B cell (primary cell): Measurements from ENCODE around the gene CDYL. TPM values are rescaled to one million over a fixed set of nuclear protein-coding genes. Genes with fewer than 3 reads are reported as not detected.

Experiments
- ATAC-seq: fragments of 200-7000 bp; cut with Tn5 transposase; one replicate; pipeline ENCODE4 v1.10.0; 2021; ENCODE audit warnings: low read depth, mild to moderate bottlenecking, moderate number of reproducible peaks, moderate library complexity
- CTCF ChIA-PET: fragments of 350-600 bp; sonication (Branson Sonifier 250); formaldehyde crosslinking; loops from one replicate; lab custom pipeline; 2021; ENCODE audit warnings: antibody characterized with exemption, inconsistent platforms; lab: Charles Lee
- POLR2A ChIA-PET: fragments of 350-600 bp; sonication (Branson Sonifier 250); formaldehyde crosslinking; loops from one replicate; lab custom pipeline; 2021; ENCODE audit warnings: antibody characterized with exemption; lab: Charles Lee
- DNase-seq: peaks from one replicate; pipeline ENCODE4 v3.0.0; 2013
- H2AFZ ChIP-seq: 2 replicates; pipeline ENCODE4 v1.6.1; 2012; ENCODE audit warnings: mild to moderate bottlenecking, low read depth, low read length; ENCODE audit not compliant: insufficient read depth, poor library complexity, severe bottlenecking
- H3K27ac ChIP-seq, 2 donors: 1 replicate in 1 of 2; 2 replicates in 1 of 2; pipeline ENCODE4 v1.5.1; 2012 to 2013; ENCODE audit warnings: low read length in 2 of 2, mild to moderate bottlenecking in 2 of 2, moderate library complexity in 1 of 2
- H3K27me3 ChIP-seq, 4 experiments: fragments of 200-600 bp in 1 of 4; sonication (generic) in 1 of 4; replicated peaks in 1 of 4; 1 replicate in 2 of 4; 2 replicates in 2 of 4; pipeline versions ENCODE4 v1.6.1 to v1.7.0; 2013 to 2016; ENCODE audit warnings: low read length in 3 of 4, mild to moderate bottlenecking in 2 of 4, mixed read lengths in 1 of 4, moderate library complexity in 1 of 4; ENCODE audit not compliant: insufficient read depth in 4 of 4, control insufficient read depth in 3 of 4; ENCODE audit errors: control extremely low read depth in 1 of 4
- H3K36me3 ChIP-seq, 2 experiments: replicated peaks in 1 of 2; 1 replicate in 1 of 2; 2 replicates in 1 of 2; pipeline versions ENCODE4 v1.6.1 to v1.7.1; 2013; ENCODE audit warnings: low read length in 1 of 2; ENCODE audit not compliant: insufficient read depth in 2 of 2, control insufficient read depth in 1 of 2; ENCODE audit errors: control extremely low read depth in 1 of 2, extremely low read depth in 1 of 2
- H3K4me1 ChIP-seq, 2 donors: fragments of 200-600 bp in 1 of 2; sonication (generic) in 1 of 2; 1 replicate in 1 of 2; 2 replicates in 1 of 2; pipeline versions ENCODE4 v1.5.1 to v1.6.1; 2013 to 2017; ENCODE audit warnings: low read length in 2 of 2; ENCODE audit not compliant: control insufficient read depth in 2 of 2, insufficient read depth in 2 of 2
- H3K4me2 ChIP-seq: replicated peaks from 2 replicates; pipeline ENCODE3; 2012; ENCODE audit warnings: mild to moderate bottlenecking, low read depth, low read length; ENCODE audit not compliant: poor library complexity, severe bottlenecking
- H3K4me3 ChIP-seq, 5 experiments: fragments of 200-600 bp in 1 of 5; sonication (generic) in 1 of 5; 1 replicate in 3 of 5; 2 replicates in 2 of 5; pipeline versions ENCODE4 v1.5.1 to v1.7.0; 2011 to 2016; ENCODE audit warnings: low read length in 4 of 5, mild to moderate bottlenecking in 4 of 5, low read depth in 2 of 5, control low read depth in 1 of 5, moderate library complexity in 1 of 5; ENCODE audit not compliant: insufficient read depth in 1 of 5; ENCODE audit errors: control extremely low read depth in 1 of 5, extremely low read depth in 1 of 5
- H3K79me2 ChIP-seq: fragments of 200-600 bp; sonication (generic); one replicate; pipeline ENCODE4 v1.6.0; 2016; ENCODE audit warnings: low read length; ENCODE audit not compliant: control insufficient read depth, insufficient read depth
- H3K9ac ChIP-seq: fragments of 200-600 bp; sonication (generic); 2 replicates; pipeline ENCODE4 v1.6.1; 2017; ENCODE audit warnings: mild to moderate bottlenecking, low read length, moderate library complexity
- H3K9me3 ChIP-seq, 3 donors: one replicate each; pipeline versions ENCODE4 v1.6.1 to v1.7.1; 2013; ENCODE audit warnings: low read length in 2 of 3; ENCODE audit not compliant: control insufficient read depth in 2 of 3, insufficient read depth in 1 of 3; ENCODE audit errors: control extremely low read depth in 1 of 3
- H4K20me1 ChIP-seq: 2 replicates; pipeline ENCODE4 v1.6.0; 2012; ENCODE audit warnings: mild to moderate bottlenecking, low read length; ENCODE audit not compliant: insufficient read depth, control insufficient read depth, poor library complexity, severe bottlenecking
- H3K27ac Mint-ChIP-seq: one replicate; pipeline ENCODE4 v1.8.0; 2021; ENCODE audit warnings: mixed read lengths
- H3K27me3 Mint-ChIP-seq: one replicate; pipeline ENCODE4 v1.8.0; 2021; ENCODE audit warnings: mixed read lengths
- H3K4me1 Mint-ChIP-seq: one replicate; pipeline ENCODE4 v1.8.0; 2021; ENCODE audit warnings: mixed read lengths
- H3K4me3 Mint-ChIP-seq: one replicate; pipeline ENCODE4 v1.8.0; 2021; ENCODE audit warnings: mixed read lengths
- H3K9me3 Mint-ChIP-seq: one replicate; pipeline ENCODE4 v1.8.0; 2022; ENCODE audit warnings: mixed read lengths; ENCODE audit not compliant: insufficient read depth
- EZH2 ChIP-seq: IDR thresholded peaks from 2 replicates; pipeline ENCODE4 v1.6.1; 2012; ENCODE audit warnings: borderline replicate concordance, low read depth, mild to moderate bottlenecking, moderate library complexity, low read length; ENCODE audit not compliant: insufficient read depth, poor library complexity, severe bottlenecking
- WGBS: methylation state at CpG from one replicate; pipeline ENCODE4 v1.1.5; 2013; ENCODE audit warnings: missing lambda C conversion rate; ENCODE audit not compliant: insufficient coverage; 5-methylcytosine and 5-hydroxymethylcytosine counted together
- intact Hi-C: fragments of 100-400 bp; cut with micrococcal nuclease; formaldehyde crosslinking; loops from one replicate; pipeline ENCODE4 v1.10.0; 2022
- polyA plus RNA-seq: library from polyadenylated mRNA; depleted of rRNA; stranded (reverse); fragments of >200 nt; gene quantifications from 2 replicates; pipeline ENCODE4 v1.2.3, GENCODE V29; 2012
- total RNA-seq, 2 donors: library from RNA; stranded (reverse); fragments of 120-200 nt in 1 of 2; gene quantifications; 1 replicate in 1 of 2; 2 replicates in 1 of 2; pipeline versions ENCODE4 v1.2.3 to v1.2.4, GENCODE V29; 2013 to 2022
- TF ChIP-seq, protein P1 (sequence below): fragments of 200-600 bp; IDR thresholded peaks from one replicate; pipeline ENCODE4 v1.8.0; 2022; ENCODE audit warnings: antibody characterized with exemption, mild to moderate bottlenecking

Gene CDYL
- total and polyA plus RNA-seq, 2 donors (not counting 1 experiment from before 2014, with no cell fraction given): 15.6 to 63.0 TPM

DNA sequence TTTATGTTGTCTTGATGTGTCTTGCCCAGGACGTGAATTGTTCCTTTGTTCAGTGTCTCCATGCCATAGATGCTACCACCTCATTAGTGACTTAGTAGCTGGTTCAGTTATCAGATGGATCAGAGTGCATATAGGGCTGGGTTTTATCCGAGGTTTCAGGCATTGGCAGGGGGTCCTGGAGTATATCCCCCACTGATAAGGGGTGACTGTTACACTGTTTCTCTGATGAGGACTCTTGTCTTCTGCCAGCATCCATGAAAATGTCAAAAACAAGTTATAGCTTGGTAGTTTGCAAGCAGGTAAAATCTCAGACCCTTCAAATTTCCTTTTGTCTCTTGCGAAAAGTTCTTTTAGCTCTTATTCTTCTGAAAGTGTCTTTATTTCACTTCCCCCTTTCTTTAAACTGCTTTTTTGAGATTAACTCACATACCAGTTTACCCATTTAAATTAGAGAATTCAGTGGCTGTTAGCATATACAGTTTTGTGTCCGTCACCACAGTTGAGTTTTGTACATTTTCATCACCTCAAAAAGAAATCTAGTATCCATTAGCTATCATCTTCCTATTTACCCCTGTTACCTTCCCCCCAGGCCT is 109.2 kb downstream of the CDYL start:
- DNase-seq: no peak
- no peak for ATAC-seq
- H3K4me3 ChIP-seq: no peak overlapping the region
- Mint-ChIP-seq H3K27ac (peak overlapping the region; percentile 57), H3K9me3 (no peaks in the 10 kb centered on the region), H3K4me3 (peak overlapping the region; percentile 48), H3K27me3 (no peaks in the 10 kb centered on the region), H3K4me1 (peaks cover 88% of the 10 kb centered on the region)
- peaks cover 38 to 61% of the 10 kb centered on the region in 2 donors for H3K4me1 ChIP-seq
- peaks cover 89% of the 10 kb centered on the region for H3K79me2 ChIP-seq
- POLR2A ChIA-PET: no interaction called here
- no peaks in the 10 kb centered on the region for H3K36me3 ChIP-seq
- peaks cover 0 to 2% (median 2%) of the 10 kb centered on the region in 3 donors for H3K9me3 ChIP-seq
- H2AFZ ChIP-seq: no peak overlapping the region
- intact Hi-C loops: loop anchor here (10.0 kb wide), 1 partner anchor 101 kb away; no protein-coding TSS in a partner anchor
- peak overlapping the region; percentile 26 for H3K4me2 ChIP-seq
- no peak for TF ChIP-seq EZH2
- TF ChIP-seq, protein P1, sequence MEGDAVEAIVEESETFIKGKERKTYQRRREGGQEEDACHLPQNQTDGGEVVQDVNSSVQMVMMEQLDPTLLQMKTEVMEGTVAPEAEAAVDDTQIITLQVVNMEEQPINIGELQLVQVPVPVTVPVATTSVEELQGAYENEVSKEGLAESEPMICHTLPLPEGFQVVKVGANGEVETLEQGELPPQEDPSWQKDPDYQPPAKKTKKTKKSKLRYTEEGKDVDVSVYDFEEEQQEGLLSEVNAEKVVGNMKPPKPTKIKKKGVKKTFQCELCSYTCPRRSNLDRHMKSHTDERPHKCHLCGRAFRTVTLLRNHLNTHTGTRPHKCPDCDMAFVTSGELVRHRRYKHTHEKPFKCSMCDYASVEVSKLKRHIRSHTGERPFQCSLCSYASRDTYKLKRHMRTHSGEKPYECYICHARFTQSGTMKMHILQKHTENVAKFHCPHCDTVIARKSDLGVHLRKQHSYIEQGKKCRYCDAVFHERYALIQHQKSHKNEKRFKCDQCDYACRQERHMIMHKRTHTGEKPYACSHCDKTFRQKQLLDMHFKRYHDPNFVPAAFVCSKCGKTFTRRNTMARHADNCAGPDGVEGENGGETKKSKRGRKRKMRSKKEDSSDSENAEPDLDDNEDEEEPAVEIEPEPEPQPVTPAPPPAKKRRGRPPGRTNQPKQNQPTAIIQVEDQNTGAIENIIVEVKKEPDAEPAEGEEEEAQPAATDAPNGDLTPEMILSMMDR: no peak
- peak overlapping the region; percentile 3 for H3K9ac ChIP-seq
- peaks cover 50% of the 10 kb centered on the region for H4K20me1 ChIP-seq
- H3K27ac ChIP-seq: peak overlapping the region; percentile 20 to 58
- CTCF ChIA-PET: interaction anchor here (0.9 kb wide), 1 partner anchor 33 kb away, joined by 3 read pairs; no protein-coding TSS in a partner anchor
- no peaks in the 10 kb centered on the region for H3K27me3 ChIP-seq
- no CpG with 5 or more reads among the region's 4 CpGs for WGBS

DNA sequence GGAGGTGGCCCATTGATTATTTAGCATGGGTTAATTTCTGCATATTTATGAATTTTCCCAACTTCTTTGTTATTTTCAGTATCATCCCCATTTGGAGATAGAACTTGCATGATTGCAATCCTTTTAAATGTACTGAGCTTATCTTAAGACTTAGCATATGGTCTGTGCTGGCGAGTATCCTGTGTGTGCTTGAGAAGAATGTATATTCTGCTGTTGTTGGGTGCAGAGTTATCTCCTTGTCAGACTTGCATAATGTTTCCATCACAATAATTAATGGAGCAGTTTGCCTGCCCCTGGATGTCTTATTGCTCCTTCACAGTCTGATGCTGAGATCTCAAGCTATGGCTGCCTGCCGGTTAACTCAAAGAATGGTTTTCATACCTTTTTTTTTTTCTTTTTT is 112.6 kb downstream of the CDYL start:
- Mint-ChIP-seq H3K27me3 (no peaks in the 10 kb centered on the region), H3K9me3 (no peaks in the 10 kb centered on the region), H3K27ac (no peak overlapping the region), H3K4me1 (peaks cover 59% of the 10 kb centered on the region), H3K4me3 (no peak overlapping the region)
- no peak overlapping the region for H3K4me2 ChIP-seq
- no peak overlapping the region for H2AFZ ChIP-seq
- peaks cover 81% of the 10 kb centered on the region for H3K79me2 ChIP-seq
- H3K36me3 ChIP-seq: peaks cover 2 to 20% of the 10 kb centered on the region in 2 experiments
- no peak overlapping the region for H3K9ac ChIP-seq
- H3K9me3 ChIP-seq: no peaks in the 10 kb centered on the region
- POLR2A ChIA-PET: interaction anchor here (0.6 kb wide), 1 partner anchor 112 kb away, joined by 3 read pairs; no protein-coding TSS in a partner anchor
- H3K27ac ChIP-seq: no peak overlapping the region
- no peak for DNase-seq
- intact Hi-C loops: loop anchor here (10.0 kb wide), 1 partner anchor 104 kb away; no protein-coding TSS in a partner anchor
- H4K20me1 ChIP-seq: peaks cover 53% of the 10 kb centered on the region
- no peaks in the 10 kb centered on the region for H3K27me3 ChIP-seq
- no peak overlapping the region for H3K4me3 ChIP-seq
- CTCF ChIA-PET: no interaction called here
- 100% methylated on average over 1 of the region's 2 CpGs for WGBS
- peaks cover 31 to 42% of the 10 kb centered on the region in 2 donors for H3K4me1 ChIP-seq
- ATAC-seq: no peak
- TF ChIP-seq EZH2: no peak
- TF ChIP-seq, protein P1: no peak
